Karpas-422 (cell line): ENCODE measurements around the gene FAAP100. TPM values are rescaled to one million over a fixed set of nuclear protein-coding genes. Genes with fewer than 3 reads are reported as not detected.
"Not testable (repeated sequence)": the region's sequence is repeated elsewhere in the genome, so short reads cannot be mapped to it uniquely, and the experiment has no call there.

ENCODE experiments used
- DNase-seq: peaks from one replicate; pipeline ENCODE4 v3.0.0-alpha.2; 2015
- H2AFZ ChIP-seq: fragments of 200-600 bp; sonication (generic); 2 replicates; pipeline ENCODE4 v1.6.1; 2014; ENCODE audit warnings: antibody characterized with exemption, low read length, mixed read lengths
- H3K27ac ChIP-seq: fragments of 200-600 bp; sonication (generic); 2 replicates; pipeline ENCODE4 v1.5.1; 2014; ENCODE audit warnings: mild to moderate bottlenecking, low read length, moderate library complexity
- H3K27me3 ChIP-seq: fragments of 200-600 bp; sonication (generic); 2 replicates; pipeline ENCODE4 v1.6.1; 2014; ENCODE audit warnings: low read length, mixed read lengths
- H3K36me3 ChIP-seq: fragments of 200-600 bp; sonication (generic); 2 replicates; pipeline ENCODE4 v1.6.1; 2014; ENCODE audit warnings: low read length, mixed read lengths; ENCODE audit not compliant: insufficient read depth
- H3K4me1 ChIP-seq: fragments of 200-600 bp; sonication (generic); 2 replicates; pipeline ENCODE4 v1.6.1; 2014; ENCODE audit warnings: mild to moderate bottlenecking, low read length, mixed read lengths
- H3K4me2 ChIP-seq: fragments of 200-600 bp; sonication (generic); 2 replicates; pipeline ENCODE4 v1.6.1; 2014; ENCODE audit warnings: low read length, low read depth, mild to moderate bottlenecking; ENCODE audit not compliant: poor library complexity, severe bottlenecking
- H3K4me3 ChIP-seq: fragments of 200-600 bp; sonication (generic); 2 replicates; pipeline ENCODE4 v1.5.1; 2014; ENCODE audit warnings: mild to moderate bottlenecking, antibody characterized with exemption, low read length, mixed read lengths
- H3K79me2 ChIP-seq: fragments of 200-600 bp; sonication (generic); 2 replicates; pipeline ENCODE4 v1.6.1; 2014; ENCODE audit warnings: mild to moderate bottlenecking, low read length, mixed read lengths
- H3K9ac ChIP-seq: fragments of 200-600 bp; sonication (generic); 2 replicates; pipeline ENCODE4 v1.6.0; 2014; ENCODE audit warnings: low read length
- H3K9me2 ChIP-seq: fragments of 200-600 bp; sonication (generic), shearing (Covaris generic); replicated peaks from 2 replicates; pipeline ENCODE4 v1.6.0; 2014; ENCODE audit warnings: mild to moderate bottlenecking, low read length, moderate library complexity; ENCODE audit not compliant: insufficient read depth
- H3K9me3 ChIP-seq: fragments of 300-700, 200-600 bp; sonication (generic); 2 replicates; pipeline ENCODE4 v1.6.1; 2014; ENCODE audit warnings: low read length, mixed read lengths
- H4K20me1 ChIP-seq: fragments of 200-600 bp; sonication (generic); 2 replicates; pipeline ENCODE4 v1.6.1; 2014; ENCODE audit warnings: mild to moderate bottlenecking, antibody characterized with exemption, low read length, low read depth; ENCODE audit not compliant: insufficient read depth
- total RNA-seq: library from RNA; depleted of rRNA; stranded (reverse); fragments of >200 nt; shearing (Covaris generic); gene quantifications from 2 replicates; pipeline ENCODE4 v1.2.3, GENCODE V29; 2014; ENCODE audit warnings: low replicate concordance

Gene FAAP100
- total RNA-seq, 1 experiment from 2014 or later = 14.8 TPM

DNA sequence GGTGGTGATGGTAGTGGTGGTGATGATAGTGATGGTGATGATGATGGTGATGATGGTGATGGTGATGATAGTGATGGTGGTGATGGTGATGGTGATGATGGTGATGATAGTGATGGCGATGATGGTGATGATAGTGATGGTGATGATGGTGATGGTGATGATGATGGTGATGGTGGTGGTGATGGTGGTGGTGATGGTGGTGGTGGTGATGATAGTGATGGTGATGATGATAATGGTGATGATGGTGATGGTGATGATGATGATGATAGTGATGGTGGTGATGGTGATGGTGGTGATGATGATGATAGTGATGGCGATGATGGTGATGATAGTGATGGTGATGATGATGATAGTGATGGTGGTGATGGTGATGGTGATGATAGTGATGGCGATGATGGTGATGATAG is 20.2 kb downstream of the FAAP100 start:
- H4K20me1 ChIP-seq, H3K36me3 ChIP-seq, H3K9me2 ChIP-seq, H2AFZ ChIP-seq, H3K4me3 ChIP-seq, H3K27ac ChIP-seq, DNase-seq, H3K79me2 ChIP-seq, H3K4me1 ChIP-seq, H3K27me3 ChIP-seq, H3K4me2 ChIP-seq, H3K9ac ChIP-seq: not testable (repeated sequence)
- peaks cover 16% of the 10 kb centered on the region for H3K9me3 ChIP-seq

DNA sequence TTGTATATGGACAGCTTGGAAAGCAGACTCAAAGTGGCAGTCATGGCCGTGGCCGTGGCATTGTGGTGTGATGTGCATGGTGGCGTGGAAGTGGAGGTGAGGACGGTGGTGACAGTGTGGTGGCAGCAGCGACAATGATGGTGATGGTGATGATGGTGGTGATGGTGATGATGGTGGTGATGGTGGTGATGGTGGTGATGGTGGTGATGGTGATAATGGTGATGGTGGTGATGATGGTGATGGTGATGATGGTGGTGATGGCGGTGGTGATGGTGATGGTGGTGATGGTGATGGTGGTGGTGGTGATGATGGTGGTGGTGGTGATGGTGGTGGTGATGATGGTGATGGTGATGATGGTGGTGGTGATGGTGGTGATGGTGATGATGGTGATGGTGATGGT is 21.1 kb downstream of the FAAP100 start:
- H2AFZ ChIP-seq, H3K4me3 ChIP-seq, H3K36me3 ChIP-seq, DNase-seq, H3K79me2 ChIP-seq, H3K9me2 ChIP-seq, H4K20me1 ChIP-seq, H3K27me3 ChIP-seq, H3K4me1 ChIP-seq, H3K4me2 ChIP-seq, H3K9ac ChIP-seq, H3K27ac ChIP-seq: not testable (repeated sequence)
- peaks cover 16% of the 10 kb centered on the region for H3K9me3 ChIP-seq

DNA sequence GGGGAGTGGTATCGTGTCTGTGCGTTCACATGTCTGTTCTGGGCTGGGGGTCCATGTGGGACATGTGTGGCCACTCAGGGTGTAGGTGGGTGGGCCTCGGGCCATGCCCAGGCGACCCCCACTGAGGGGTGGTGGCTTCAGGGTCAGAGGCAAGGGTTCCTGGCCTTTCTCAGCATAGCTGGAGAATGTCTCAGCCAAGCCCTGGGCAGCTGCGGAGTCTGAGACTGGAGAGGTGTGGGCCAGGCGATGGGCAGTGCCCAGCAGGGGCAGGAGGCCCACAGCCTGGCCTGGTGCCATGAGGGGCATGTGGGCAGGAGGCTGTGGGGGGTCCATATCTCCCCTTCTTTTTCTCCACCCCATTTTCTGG is 22.7 kb downstream of the FAAP100 start:
- Histone ChIP-seq H3K9me2 (no peaks in the 10 kb centered on the region), H3K36me3 (no peaks in the 10 kb centered on the region), H4K20me1 (no peaks in the 10 kb centered on the region), H3K4me3 (no peak overlapping the region), H3K9me3 (peaks cover 16% of the 10 kb centered on the region), H3K27me3 (no peaks in the 10 kb centered on the region), H3K4me1 (peaks cover 4% of the 10 kb centered on the region; the same call in 1 of the 2 replicates), H3K27ac (no peak overlapping the region), H3K4me2 (no peak overlapping the region), H3K9ac (no peak overlapping the region), H2AFZ (no peak overlapping the region), H3K79me2 (no peaks in the 10 kb centered on the region)
- no peak for DNase-seq

DNA sequence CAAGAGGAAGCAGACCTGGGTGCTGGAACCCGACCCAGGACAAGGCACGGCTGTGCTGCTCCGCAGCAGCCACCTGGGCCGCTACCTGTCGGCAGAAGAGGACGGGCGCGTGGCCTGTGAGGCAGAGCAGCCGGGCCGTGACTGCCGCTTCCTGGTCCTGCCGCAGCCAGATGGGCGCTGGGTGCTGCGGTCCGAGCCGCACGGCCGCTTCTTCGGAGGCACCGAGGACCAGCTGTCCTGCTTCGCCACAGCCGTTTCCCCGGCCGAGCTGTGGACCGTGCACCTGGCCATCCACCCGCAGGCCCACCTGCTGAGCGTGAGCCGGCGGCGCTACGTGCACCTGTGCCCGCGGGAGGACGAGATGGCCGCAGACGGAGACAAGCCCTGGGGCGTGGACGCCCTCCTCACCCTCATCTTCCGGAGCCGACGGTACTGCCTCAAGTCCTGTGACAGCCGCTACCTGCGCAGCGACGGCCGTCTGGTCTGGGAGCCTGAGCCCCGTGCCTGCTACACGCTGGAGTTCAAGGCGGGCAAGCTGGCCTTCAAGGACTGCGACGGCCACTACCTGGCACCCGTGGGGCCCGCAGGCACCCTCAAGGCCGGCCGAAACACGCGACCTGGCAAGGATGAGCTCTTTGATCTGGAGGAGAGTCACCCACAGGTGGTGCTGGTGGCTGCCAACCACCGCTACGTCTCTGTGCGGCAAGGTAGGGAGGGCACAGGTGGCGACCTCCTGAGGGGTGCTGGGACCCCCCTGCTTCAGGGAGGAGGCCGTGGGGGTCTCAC is 23.3 kb downstream of the FAAP100 start:
- peaks cover 16% of the 10 kb centered on the region for H3K9me3 ChIP-seq
- DNase-seq = no peak
- no peak overlapping the region for H3K4me3 ChIP-seq
- H3K36me3 ChIP-seq = no peaks in the 10 kb centered on the region
- no peaks in the 10 kb centered on the region for H3K9me2 ChIP-seq
- no peaks in the 10 kb centered on the region for H3K27me3 ChIP-seq
- no peak overlapping the region for H3K9ac ChIP-seq
- H3K4me2 ChIP-seq = no peak overlapping the region
- no peaks in the 10 kb centered on the region for H4K20me1 ChIP-seq
- H3K27ac ChIP-seq = no peak overlapping the region
- no peaks in the 10 kb centered on the region for H3K79me2 ChIP-seq
- H3K4me1 ChIP-seq = no peaks in the 10 kb centered on the region
- H2AFZ ChIP-seq = no peak overlapping the region

DNA sequence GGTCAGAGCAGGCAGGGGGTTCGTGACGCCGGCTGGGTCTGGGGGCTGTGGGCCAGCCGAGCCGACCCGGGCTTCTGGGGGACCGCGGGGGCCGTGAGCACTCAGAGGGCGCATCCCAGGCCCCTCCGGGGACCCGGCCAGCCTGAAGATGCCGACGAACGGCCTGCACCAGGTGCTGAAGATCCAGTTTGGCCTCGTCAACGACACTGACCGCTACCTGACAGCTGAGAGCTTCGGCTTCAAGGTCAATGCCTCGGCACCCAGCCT is 23.8 kb downstream of the FAAP100 start:
- H2AFZ ChIP-seq = no peak overlapping the region
- H3K4me1 ChIP-seq = no peaks in the 10 kb centered on the region
- no peak overlapping the region for H3K4me2 ChIP-seq
- H3K4me3 ChIP-seq = no peak overlapping the region
- peaks cover 16% of the 10 kb centered on the region for H3K9me3 ChIP-seq
- no peaks in the 10 kb centered on the region for H3K79me2 ChIP-seq
- H3K9ac ChIP-seq = no peak overlapping the region
- no peak overlapping the region for H3K27ac ChIP-seq
- DNase-seq = no peak
- H4K20me1 ChIP-seq = no peaks in the 10 kb centered on the region
- no peaks in the 10 kb centered on the region for H3K36me3 ChIP-seq
- H3K9me2 ChIP-seq = no peaks in the 10 kb centered on the region
- H3K27me3 ChIP-seq = no peaks in the 10 kb centered on the region

DNA sequence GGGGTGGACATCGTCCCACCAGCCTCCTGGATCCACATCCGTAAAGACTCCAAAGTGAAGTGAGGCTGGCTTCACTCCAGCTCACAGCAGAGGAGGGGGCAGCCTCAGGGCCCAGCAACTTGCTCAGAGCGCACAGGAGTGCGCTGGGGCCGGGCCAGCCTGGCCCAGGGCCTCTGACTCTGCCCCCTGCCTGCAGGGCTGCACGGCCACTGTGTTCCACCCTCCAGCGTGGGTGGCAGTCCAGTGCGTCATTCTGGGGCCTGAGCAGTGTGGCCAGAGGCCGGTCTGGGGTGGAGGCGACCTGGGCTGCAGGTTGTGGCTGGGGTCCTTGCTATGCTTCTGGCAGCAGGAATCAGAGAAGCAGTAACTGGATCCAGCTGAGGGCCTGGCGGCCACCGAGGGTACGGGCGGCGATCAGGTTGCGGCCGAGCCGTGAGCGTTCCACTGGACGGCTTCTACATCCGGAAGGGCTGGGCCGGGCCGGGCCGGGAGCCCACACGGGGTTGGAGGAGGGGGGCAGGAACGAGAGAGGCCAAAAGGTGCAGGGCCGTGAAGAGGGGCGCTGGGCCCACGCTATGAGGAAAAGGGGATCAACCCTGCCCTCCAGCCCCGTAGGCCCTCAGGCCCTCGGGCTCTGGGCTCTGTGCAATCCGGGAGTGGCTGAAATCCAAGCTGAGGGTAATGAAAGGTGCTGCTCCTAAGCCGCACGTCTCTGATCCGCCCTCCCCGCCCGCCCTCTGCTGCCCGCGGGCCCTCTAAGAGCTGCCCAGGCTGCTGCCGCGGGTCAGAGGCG is 24.4 kb downstream of the FAAP100 start, which contains the start of gene FSCN2:
TSS of gene FSCN2 (plus strand) at position 787 of the 793 bp plus-strand sequence. CDS start 155 bp downstream, outside the sequence.
- H4K20me1 ChIP-seq = no peaks in the 10 kb centered on the region
- H3K4me1 ChIP-seq = no peaks in the 10 kb centered on the region
- no peaks in the 10 kb centered on the region for H3K36me3 ChIP-seq
- H3K27me3 ChIP-seq = no peaks in the 10 kb centered on the region
- no peak within 1 kb of the TSS for H2AFZ ChIP-seq
- peaks cover 16% of the 10 kb centered on the region for H3K9me3 ChIP-seq
- no peak within 1 kb of the TSS for H3K4me3 ChIP-seq
- no peak within 1 kb of the TSS for H3K4me2 ChIP-seq
- no peak for DNase-seq
- H3K9ac ChIP-seq = no peak within 1 kb of the TSS
- no peaks in the 10 kb centered on the region for H3K79me2 ChIP-seq
- no peaks in the 10 kb centered on the region for H3K9me2 ChIP-seq
- H3K27ac ChIP-seq = no peak within 1 kb of the TSS

DNA sequence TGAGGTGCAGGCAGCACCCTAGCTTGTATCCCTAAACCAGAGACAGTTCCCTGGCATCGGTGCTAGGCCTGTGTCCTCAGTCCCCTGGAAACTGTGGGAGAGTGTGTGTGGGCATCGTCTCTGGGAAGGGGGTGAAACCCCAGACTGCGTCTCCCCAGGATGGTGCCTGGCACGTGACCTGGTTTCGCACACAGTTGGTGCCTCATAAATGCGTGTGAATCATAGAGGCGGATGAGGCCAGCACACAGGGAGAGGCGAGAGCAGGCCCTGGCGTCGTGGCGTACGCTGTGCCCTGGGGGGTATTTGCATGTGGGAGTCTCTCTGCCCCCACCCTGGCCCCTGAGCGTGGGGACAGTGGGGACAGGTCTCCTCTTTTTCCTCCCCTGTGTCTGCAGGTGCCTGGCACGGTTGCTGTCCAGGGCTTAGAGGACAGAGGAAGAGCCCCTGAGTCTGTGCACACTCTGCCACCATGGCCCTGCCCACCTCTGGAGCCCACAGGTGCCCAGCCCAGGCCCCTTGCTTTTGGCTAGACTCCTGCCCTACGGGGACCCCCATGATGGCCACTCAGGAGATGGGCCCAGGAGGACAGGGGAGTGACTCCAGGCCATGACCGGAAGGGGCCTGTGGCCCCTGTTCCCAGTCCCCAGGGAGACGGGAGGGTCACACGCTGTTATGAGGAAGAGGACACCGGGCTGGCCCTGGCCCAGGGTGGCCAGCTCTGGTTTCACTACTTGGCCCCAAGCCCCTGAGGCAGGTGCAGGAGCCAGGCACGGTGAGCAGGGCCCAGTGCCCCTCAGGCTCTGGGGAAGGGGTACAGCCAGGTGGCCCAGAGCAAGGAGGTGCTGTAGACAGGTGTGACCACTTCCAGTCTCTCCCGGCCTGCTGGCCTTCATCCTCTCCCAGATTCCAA is 25.2 kb downstream of the FAAP100 start:
- no peaks in the 10 kb centered on the region for H3K9me2 ChIP-seq
- H3K36me3 ChIP-seq = no peaks in the 10 kb centered on the region
- H4K20me1 ChIP-seq = no peaks in the 10 kb centered on the region
- no peak for DNase-seq
- H2AFZ ChIP-seq = no peak overlapping the region
- H3K27ac ChIP-seq = no peak overlapping the region
- no peak overlapping the region for H3K4me3 ChIP-seq
- no peaks in the 10 kb centered on the region for H3K27me3 ChIP-seq
- peaks cover 16% of the 10 kb centered on the region for H3K9me3 ChIP-seq
- no peak overlapping the region for H3K9ac ChIP-seq
- H3K4me2 ChIP-seq = no peak overlapping the region
- no peaks in the 10 kb centered on the region for H3K4me1 ChIP-seq
- H3K79me2 ChIP-seq = no peaks in the 10 kb centered on the region

DNA sequence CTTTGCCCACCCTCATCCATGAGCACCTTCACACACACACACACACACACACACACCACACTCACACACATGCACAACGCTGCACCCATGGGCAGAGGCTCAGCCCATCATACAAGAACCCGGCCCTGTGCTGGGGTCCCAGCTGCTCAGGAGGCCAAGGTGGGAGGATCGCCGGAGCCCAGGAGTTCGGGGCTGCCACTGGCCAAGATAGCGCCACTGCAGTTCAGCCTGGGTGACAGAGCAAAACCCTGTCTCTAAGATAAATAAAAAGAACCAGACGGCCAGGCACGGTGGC is 27.3 kb downstream of the FAAP100 start:
- Histone ChIP-seq H3K36me3 (no peaks in the 10 kb centered on the region), H3K27ac (no peak overlapping the region), H3K9me2 (no peaks in the 10 kb centered on the region), H3K4me2 (no peak overlapping the region), H2AFZ (no peak overlapping the region), H3K4me1 (no peaks in the 10 kb centered on the region), H3K4me3 (no peak overlapping the region), H3K9ac (no peak overlapping the region), H3K27me3 (no peaks in the 10 kb centered on the region), H3K79me2 (no peaks in the 10 kb centered on the region), H4K20me1 (0 out of 2 replicates have a peak, but pooled peaks cover 4% of the 10 kb centered on the region), H3K9me3 (peaks cover 5% of the 10 kb centered on the region; the same call in 1 of the 2 replicates)
- DNase-seq = no peak
